ENCODE data around the gene PDLIM1. TPM values are rescaled to one million over a fixed set of nuclear protein-coding genes. Genes with fewer than 3 reads are reported as not detected.

Gene PDLIM1
- polyA plus RNA-seq, 1 of the 3 experiments (the other 2 are of a cell fraction), result 97.2 TPM

- Histone ChIP-seq H3K27ac (ENCODE audit: low read depth in 2 of 2, low read length in 1 of 2) (peak overlapping the region; percentile 34 to 92; a peak in 3 of 4 replicates), H3K36me3 (replicated peaks in 1 of 2; ENCODE audit: control insufficient read depth in 1 of 2, insufficient read depth in 2 of 2, low read length in 1 of 2) (no peaks in the 10 kb centered on the region), H3K4me2 (peak overlapping the region; percentile 68), H4K20me1 (ENCODE audit: insufficient read depth) (no peaks in the 10 kb centered on the region), H3K9me3 (no peaks in the 10 kb centered on the region), H3K9me2 (no peaks in the 10 kb centered on the region), H3K27me3 (ENCODE audit: insufficient read depth) (no peaks in the 10 kb centered on the region), H3K9ac (peak overlapping the region; percentile 56), H2AFZ (ENCODE audit: low read depth) (no peak overlapping the region), H3K4me1 (ENCODE audit: control insufficient read depth in 1 of 2, insufficient read depth in 2 of 2, low read depth in 1 of 2, low read length in 1 of 2) (peaks cover 0 to 4% of the 10 kb centered on the region in 2 experiments; a peak in 1 of 4 replicates), H3F3A (replicated peaks; ENCODE audit: insufficient read depth) (peaks cover 22% of the 10 kb centered on the region), H3K79me2 (ENCODE audit: insufficient read depth) (no peaks in the 10 kb centered on the region), H3K4me3 (ENCODE audit: low read depth in 2 of 2, low read length in 1 of 2) (peak overlapping the region in 1 of 2 experiments; percentile 44; a peak in 2 of 4 replicates)
- ChIA-PET POLR2A (no interaction called here), CTCF (interaction anchor here (1.0 kb wide), 1 partner anchor 55 kb away, joined by 3 read pairs; no protein-coding TSS in a partner anchor)
- DNase-seq, result no peak
- 24% methylated on average over 8 of the region's 8 CpGs for WGBS (ENCODE audit: low lambda C conversion rate)
- TF ChIP-seq SIN3A (IDR thresholded peaks at IDR 0.05; ENCODE audit: borderline replicate concordance, low read depth, low read length) (peak; percentile 76; the same call in 1 of the 2 replicates), GATA2 (CRISPR knock-in tag; IDR thresholded peaks at IDR 0.05) (no peak), TEAD4 (IDR thresholded peaks at IDR 0.05; ENCODE audit: borderline replicate concordance, insufficient read depth) (peak; percentile 95), FOXM1 (IDR thresholded peaks at IDR 0.05; ENCODE audit: low read depth) (peak; percentile 81; the same call in 1 of the 2 replicates), EZH2phosphoT487 (IDR thresholded peaks at IDR 0.05; ENCODE audit: borderline replicate concordance, low read depth) (no peak), NRF1 (IDR thresholded peaks at IDR 0.05; ENCODE audit: low read depth, low read length) (no peak), TCF12 (IDR thresholded peaks at IDR 0.05) (peak; percentile 95), NFIC (IDR thresholded peaks at IDR 0.05; ENCODE audit: borderline replicate concordance) (peak; percentile 100), CTCF (IDR thresholded peaks at IDR 0.05) (no peak), REST (IDR thresholded peaks at IDR 0.05; ENCODE audit: low read depth, low read length) (peak; percentile 81), RFX5 (IDR thresholded peaks at IDR 0.05; ENCODE audit: low read length) (no peak), RAD21 (IDR thresholded peaks at IDR 0.05; ENCODE audit: low read length) (no peak), PBX3 (IDR thresholded peaks at IDR 0.05) (peak; percentile 90), GABPA (IDR thresholded peaks at IDR 0.05; ENCODE audit: low read depth) (no peak), RCOR1 (IDR thresholded peaks at IDR 0.05; ENCODE audit: low read length) (0 out of 2 replicates have a peak, but pooled peaks have one; percentile 12), USF2 (IDR thresholded peaks at IDR 0.05; ENCODE audit: borderline replicate concordance, low read depth, low read length) (no peak), USF1 (IDR thresholded peaks at IDR 0.05; ENCODE audit: borderline replicate concordance, low read depth) (peak; percentile 21; the same call in 1 of the 2 replicates), IRF3 (IDR thresholded peaks at IDR 0.05; ENCODE audit: low read depth, low read length) (no peak), ZBTB33 (IDR thresholded peaks at IDR 0.05; ENCODE audit: borderline replicate concordance, low read depth) (peak; percentile 79; the same call in 1 of the 2 replicates)
Measured at GRCh38 chr10:95308389-95309302, 17.8 kb upstream of the PDLIM1 start.

Data from SK-N-SH (cell line).